ENCODE data around the gene CSTA. TPM values are rescaled to one million over a fixed set of nuclear protein-coding genes. Genes with fewer than 3 reads are reported as not detected.

The CSTA gene
- total and polyA plus RNA-seq, 10 donors, result 6.4 to 46.1 (median 16.4) TPM

- no peak overlapping the region for H3K27ac ChIP-seq
- DNase-seq, result no peak
- TF ChIP-seq POLR2A (IDR thresholded peaks at IDR 0.05) (no peak), CTCF (IDR thresholded peaks at IDR 0.05 in 8 of 11, conservative IDR thresholded peaks at IDR 0.05 in 3 of 11) (peak in 9 of 11 experiments; percentile 13 to 77 (median 58)), POLR2AphosphoS5 (IDR thresholded peaks at IDR 0.05) (no peak)
- 84 to 92% (median 91%) methylated on average over 12 of the region's 12 CpGs for WGBS, 5 donors
- H3K27me3 ChIP-seq (replicated peaks in 1 of 7), result no peaks in the 10 kb centered on the region
- peaks cover 0 to 19% (median under 1%) of the 10 kb centered on the region in 6 donors for H3K4me1 ChIP-seq
- H3K36me3 ChIP-seq, result no peaks in the 10 kb centered on the region
- no peak overlapping the region for H3K4me3 ChIP-seq
- intact Hi-C loops (cut with DNase I; ENCODE audit: low total_unique reads), result no loop called here
- peaks cover 0 to 10% (median 6%) of the 10 kb centered on the region in 8 donors for H3K9me3 ChIP-seq
Measured at GRCh38 chr3:122299872-122300460, 25.1 kb upstream of the CSTA start.

GRCh38 chr3:122301063-122301462 lies 24.0 kb upstream of the CSTA start:
- Histone ChIP-seq H3K36me3 (no peaks in the 10 kb centered on the region), H3K27ac (no peak overlapping the region), H3K9me3 (peaks cover 0 to 10% (median 6%) of the 10 kb centered on the region in 8 donors), H3K4me1 (peaks cover 0 to 12% (median 0%) of the 10 kb centered on the region in 6 donors), H3K4me3 (no peak overlapping the region), H3K27me3 (replicated peaks in 1 of 7) (no peaks in the 10 kb centered on the region)
- DNase-seq, result no peak
- TF ChIP-seq POLR2A (IDR thresholded peaks at IDR 0.05) (no peak), POLR2AphosphoS5 (IDR thresholded peaks at IDR 0.05) (no peak), CTCF (IDR thresholded peaks at IDR 0.05 in 8 of 11, conservative IDR thresholded peaks at IDR 0.05 in 3 of 11) (no peak)
- intact Hi-C loops (cut with DNase I; ENCODE audit: low total_unique reads), result no loop called here

- no peaks in the 10 kb centered on the region for H3K9me3 ChIP-seq
- no peaks in the 10 kb centered on the region for H3K27me3 ChIP-seq (replicated peaks in 1 of 7)
- no peak for TF ChIP-seq CTCF (IDR thresholded peaks at IDR 0.05 in 8 of 11, conservative IDR thresholded peaks at IDR 0.05 in 3 of 11)
- no peak for TF ChIP-seq POLR2AphosphoS5 (IDR thresholded peaks at IDR 0.05)
- no peak for TF ChIP-seq POLR2A (IDR thresholded peaks at IDR 0.05)
- no peaks in the 10 kb centered on the region for H3K36me3 ChIP-seq
- WGBS, 5 donors, result 31 to 54% (median 44%) methylated on average over 3 of the region's 3 CpGs
- peaks cover 0 to 11% (median 0%) of the 10 kb centered on the region in 6 donors for H3K4me1 ChIP-seq
- no peak overlapping the region for H3K4me3 ChIP-seq
- DNase-seq, result no peak
- H3K27ac ChIP-seq, result no peak overlapping the region
- intact Hi-C loops (cut with DNase I; ENCODE audit: low total_unique reads), result no loop called here
Measured at GRCh38 chr3:122305818-122306621, 19.0 kb upstream of the CSTA start.

GRCh38 chr3:122306622-122306953 lies 18.5 kb upstream of the CSTA start:
- Histone ChIP-seq H3K9me3 (no peaks in the 10 kb centered on the region), H3K4me3 (no peak overlapping the region), H3K27me3 (replicated peaks in 1 of 7) (no peaks in the 10 kb centered on the region), H3K36me3 (no peaks in the 10 kb centered on the region), H3K27ac (no peak overlapping the region), H3K4me1 (peaks cover 0 to 11% (median 0%) of the 10 kb centered on the region in 6 donors)
- 59 to 77% (median 63%) methylated on average over 2 of the region's 2 CpGs for WGBS, 5 donors
- intact Hi-C loops (cut with DNase I; ENCODE audit: low total_unique reads), result no loop called here
- no peak for DNase-seq
- no peak for TF ChIP-seq POLR2AphosphoS5 (IDR thresholded peaks at IDR 0.05)
- TF ChIP-seq POLR2A (IDR thresholded peaks at IDR 0.05), result no peak

Measured in spleen (tissue), 11 donors.